Iris pigment epithelial cell (primary cell): ENCODE measurements around the gene BUD23.
A peak's percentile ranks its signal among the peaks of the same experiment; 100 is the strongest.
"Not testable (repeated sequence)": the region's sequence is repeated elsewhere in the genome, so short reads cannot be mapped to it uniquely, and the experiment has no call there.

Experiments used
- DNase-seq: peaks from one replicate; pipeline ENCODE4 v3.0.0-alpha.2; 2011; ENCODE audit warnings: low read depth

Gene BUD23

DNA sequence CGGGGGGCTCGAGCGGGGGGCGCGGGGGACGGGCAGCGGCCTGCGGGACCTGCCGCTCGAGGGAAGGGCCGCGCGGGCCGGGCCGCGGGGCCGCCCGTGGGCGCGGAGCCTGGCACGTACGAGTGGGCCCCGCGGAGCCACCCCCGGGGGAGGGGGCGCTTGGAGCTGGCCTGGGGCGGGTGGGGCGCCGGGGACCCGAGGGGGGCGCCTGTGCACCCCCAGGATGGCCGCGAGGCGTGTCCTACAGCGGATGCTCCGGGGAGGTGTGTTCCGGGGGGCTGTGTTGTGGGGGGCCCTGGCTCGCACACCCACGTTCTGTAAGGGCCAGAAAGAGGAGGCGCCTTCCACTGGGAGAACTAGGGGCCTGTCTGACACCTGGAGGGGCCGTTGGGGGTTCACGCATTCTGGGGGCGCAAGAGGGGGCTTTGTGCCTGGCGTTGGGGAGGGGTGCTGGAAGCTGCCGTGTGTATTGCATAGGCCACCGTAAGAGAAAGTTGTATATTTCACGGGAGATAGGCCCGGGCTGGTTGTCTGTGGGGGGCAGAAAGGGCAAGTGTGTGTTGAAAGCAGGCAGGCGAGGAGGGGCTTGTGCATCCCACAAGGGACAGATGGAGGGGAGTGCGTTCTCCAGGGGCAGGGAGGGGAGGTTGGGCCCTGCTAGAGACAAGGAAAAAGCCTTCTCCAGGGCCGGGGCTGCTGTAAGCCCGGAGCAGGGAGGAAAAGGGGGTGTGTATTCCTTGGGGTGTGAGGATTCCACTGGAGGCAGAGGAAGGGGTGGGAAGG is 15.1 kb upstream of the BUD23 start:
- peak; percentile 7 for DNase-seq

DNA sequence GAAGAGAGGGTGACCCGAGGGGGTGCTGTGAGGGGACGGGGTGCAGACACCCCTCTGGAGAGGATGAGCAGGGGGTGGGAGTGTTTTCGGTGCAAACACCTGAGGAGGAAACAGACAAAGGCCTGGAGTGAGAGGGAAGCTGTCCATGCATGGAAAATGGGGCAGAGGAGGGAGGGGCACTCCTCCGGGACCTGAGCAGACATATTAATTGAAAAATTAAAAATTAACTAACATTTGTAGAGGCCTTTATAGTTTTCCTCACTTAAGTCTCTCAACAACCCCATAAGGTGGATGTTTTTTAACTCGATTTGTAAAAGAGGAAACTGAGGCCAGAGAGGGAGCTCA is 14.5 kb upstream of the BUD23 start:
- no peak for DNase-seq

DNA sequence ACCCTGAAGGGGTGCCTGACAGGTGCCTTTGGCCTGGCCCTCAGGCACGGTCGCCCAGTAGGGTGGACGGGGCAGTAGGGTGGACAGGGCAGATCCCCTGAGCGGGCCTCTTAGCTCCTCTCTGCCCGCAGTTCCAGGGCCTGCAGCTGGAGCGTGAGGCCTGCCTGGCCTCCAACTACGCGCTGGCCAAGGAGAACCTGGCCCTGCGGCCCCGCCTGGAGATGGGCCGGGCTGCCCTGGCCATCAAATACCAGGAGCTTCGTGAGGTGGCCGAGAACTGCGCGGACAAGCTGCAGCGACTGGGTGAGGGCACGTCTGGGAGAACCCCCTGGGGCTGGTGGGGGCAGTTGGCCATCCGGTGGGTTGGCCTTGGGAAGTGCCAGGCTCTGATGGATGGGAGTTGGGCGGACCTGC is 14.1 kb upstream of the BUD23 start:
- no peak for DNase-seq

DNA sequence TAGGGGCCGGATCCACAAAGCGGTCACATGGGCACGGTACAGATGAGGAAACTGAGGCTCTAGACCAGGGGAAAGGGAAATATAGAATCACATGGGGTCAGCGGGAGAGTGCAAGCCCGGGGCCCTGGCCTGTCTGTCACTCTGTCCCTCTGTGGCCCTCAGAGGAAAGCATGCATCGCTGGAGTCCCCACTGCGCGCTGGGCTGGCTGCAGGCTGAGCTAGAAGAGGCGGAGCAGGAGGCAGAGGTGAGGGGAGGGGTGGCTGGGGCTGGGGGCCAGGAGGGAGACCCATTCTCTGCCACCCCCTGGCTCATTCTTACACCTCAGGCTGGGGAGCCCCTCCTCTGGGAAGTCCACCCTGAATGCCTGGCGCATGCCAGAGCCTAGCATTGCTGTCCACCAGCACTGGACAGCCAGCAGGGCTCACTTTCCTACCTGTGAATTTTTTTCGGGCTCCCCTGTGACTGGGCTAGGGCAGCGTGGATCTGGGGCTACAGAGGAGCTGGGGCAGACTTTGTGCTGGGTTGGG is 13.5 kb upstream of the BUD23 start:
- no peak for DNase-seq

DNA sequence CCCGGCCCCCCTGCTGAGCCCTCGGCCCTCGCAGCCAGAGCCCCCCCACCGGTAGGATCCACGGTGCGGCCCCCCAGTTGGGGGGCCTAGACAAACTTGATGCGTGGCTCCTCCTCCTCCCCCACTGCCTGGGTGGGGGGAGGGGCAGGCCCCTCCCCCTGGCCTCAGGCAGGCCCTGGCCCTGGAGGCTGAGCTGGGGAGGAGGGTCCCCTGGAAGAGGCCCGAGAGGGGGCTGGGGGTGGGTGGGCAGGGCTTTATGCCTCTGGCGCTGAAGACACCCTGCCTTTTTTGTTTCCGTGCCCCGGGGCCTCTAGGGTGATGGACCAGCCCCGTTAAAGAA is 12.1 kb upstream of the BUD23 start:
- DNase-seq = no peak

DNA sequence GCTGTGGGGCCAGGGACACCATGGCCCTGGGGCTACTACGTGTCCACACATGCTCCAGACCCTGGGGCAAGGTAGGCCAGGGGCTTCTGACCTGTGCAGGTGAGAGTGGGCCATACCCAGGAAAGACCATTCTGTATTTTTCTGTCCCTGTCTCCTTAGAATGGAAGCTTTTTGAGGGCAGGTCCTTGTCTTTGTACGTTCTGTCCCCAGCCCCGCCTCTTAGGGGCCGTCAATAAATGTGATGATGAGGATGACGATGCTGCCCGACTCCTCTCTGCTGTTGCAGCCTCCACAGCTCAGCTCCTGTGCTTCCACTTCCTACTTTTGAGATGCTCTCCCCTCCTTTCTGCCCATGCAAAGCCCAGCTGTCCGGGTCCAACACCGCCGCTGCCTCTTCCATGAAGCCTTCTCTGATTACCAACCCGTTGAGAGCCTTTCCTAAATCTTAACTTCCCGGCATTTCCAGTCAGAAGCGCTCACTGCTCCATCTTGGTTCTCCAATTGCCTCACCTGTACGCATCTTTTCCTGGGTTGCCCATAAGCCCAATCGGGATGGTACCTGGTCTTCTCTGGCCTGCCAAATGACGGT is 11.4 kb upstream of the BUD23 start:
- DNase-seq = no peak

DNA sequence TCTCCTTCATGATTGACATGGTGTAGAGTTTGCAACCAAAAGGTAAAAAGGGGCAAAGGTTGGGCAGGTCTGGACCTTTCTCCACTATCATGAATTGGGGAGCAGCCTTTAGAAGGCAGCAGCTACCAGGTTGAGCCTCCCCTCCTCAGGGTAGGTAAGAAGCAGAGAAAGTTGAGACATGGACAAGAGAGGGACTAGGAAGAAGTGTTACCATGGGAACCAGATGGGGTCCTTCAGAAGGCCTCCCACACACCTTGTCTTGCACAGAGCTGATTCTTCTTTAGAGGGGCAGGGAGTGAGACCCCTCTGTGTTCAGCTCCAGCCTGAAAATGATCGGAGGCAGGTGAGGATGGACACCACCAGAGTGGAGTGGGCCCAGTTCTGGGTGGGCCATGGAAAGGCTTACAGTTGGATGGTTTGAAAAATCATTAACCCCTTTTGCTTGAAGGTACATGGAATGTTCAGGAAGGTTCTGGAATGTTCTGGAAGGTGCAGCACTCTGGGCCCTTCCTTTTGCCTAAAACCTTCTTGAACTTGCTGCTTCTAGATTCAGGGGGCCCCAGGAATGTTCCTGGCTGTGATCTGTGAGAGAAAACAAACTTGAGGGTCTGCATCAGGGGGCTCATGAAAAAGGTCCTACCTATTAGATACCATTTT is 8.8 kb upstream of the BUD23 start:
- DNase-seq = no peak

DNA sequence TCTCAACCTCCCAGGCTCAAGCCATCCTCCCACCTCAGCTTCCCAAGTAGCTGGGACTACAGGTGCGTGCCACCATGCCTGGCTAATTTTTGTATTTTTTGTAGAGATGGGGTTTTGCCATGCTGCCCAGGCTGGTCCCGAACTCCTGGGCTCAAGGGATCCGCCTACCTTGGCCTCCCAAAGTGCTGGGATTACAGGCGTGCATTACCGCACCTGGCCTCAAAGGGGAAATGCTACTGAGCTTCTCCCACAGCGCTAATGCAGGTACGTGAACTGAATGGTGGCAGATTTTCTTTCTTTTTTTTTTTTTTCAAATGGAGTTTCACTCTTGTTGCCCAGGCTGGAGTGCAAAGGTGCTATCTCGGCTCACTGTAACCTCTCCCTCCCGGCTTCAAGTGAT is 7.3 kb upstream of the BUD23 start:
- not testable (repeated sequence) for DNase-seq

DNA sequence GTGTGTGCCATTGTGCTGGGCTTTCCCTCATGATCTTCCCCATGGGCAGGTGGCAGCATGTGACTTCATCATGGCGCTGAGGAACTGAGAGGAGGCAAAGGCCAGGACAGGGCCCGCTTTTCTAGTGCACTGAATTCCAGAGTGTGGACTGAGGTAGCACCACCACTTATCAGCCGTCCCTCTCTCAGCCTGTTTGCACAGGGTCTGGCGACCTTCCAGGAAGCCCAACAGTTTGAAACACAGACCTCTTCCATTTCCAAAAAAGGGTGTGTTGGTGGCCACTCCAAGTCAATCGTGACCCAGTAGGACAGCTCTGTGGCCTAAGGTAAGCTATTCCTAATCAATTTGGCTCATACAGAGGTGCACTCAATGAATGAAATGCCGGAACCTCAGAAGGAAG is 4.5 kb upstream of the BUD23 start:
- DNase-seq = no peak

DNA sequence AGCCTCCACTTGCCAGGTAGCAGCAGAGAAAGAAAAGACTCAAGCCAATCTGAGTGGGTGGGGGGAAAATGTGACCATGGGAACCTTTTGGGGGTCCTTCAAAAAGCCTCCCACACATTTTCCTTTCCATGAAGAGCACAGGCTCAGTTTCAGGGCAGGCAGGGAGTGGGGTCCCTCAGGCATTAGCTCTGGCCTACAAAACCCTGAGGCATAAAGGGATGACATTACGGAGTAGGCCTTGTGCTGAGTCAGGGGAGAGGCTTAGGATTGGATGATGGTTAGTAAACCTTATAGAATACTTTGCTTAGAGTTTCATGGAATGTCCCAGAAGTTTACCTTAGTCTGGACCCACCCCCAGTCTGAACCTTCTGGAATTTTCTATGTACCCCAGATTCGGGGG is 3.7 kb upstream of the BUD23 start:
- no peak for DNase-seq

DNA sequence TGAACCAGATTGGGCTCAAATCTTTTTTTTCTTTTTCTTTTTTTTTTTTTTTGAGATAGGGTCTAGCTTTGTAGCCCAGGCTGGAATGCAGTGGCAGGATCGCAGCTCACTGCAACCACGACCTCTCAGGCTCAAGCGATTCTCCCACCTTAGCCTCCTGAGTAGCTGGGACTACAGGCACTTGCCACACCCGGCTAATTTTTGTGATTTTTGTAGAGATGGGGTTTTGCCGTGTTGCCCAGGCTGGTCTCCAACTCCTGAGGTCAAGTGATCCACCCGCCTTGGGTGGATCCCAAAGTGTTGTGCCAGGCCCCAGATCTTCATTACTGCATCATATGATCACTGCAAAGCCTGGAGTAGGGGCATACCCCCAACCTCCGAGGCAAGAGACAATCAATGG is 2.9 kb upstream of the BUD23 start:
- no peak for DNase-seq

DNA sequence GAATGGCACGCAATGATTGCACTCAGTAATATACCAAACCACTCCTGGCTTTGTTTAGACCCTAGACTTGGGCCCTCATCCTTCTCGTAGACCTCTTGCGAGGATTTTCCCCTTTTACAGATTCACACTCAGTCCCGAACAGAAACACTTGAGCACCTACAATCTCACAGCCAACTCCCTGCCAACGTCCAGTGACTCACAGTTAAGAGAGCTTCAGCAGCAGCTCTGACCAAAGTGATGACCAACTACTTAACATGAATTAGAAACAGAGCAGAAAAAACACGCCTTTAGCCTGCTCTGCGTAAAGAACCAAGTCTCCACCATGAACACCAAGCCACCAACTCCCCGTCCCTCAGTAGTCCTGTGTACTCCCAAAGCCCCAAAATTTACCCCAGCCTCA is 2.4 kb upstream of the BUD23 start:
- peak; percentile 78 for DNase-seq

DNA sequence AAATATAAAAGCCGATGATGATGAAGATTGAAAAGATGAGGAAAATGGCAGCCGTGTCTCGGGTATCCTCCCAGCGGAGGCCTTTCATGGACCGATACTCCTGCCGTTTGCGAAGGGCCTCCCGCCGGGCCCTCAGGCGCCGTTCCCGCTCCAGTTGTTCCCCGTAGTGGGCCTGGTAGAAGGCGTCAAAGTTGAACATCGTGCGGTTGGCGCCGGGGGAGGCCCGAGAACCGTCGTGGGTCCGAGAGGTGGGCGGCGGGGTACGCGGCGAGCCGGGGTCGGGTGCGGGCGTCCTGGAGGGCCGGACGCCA is 697 bp upstream of the BUD23 start:
- DNase-seq = no peak

DNA sequence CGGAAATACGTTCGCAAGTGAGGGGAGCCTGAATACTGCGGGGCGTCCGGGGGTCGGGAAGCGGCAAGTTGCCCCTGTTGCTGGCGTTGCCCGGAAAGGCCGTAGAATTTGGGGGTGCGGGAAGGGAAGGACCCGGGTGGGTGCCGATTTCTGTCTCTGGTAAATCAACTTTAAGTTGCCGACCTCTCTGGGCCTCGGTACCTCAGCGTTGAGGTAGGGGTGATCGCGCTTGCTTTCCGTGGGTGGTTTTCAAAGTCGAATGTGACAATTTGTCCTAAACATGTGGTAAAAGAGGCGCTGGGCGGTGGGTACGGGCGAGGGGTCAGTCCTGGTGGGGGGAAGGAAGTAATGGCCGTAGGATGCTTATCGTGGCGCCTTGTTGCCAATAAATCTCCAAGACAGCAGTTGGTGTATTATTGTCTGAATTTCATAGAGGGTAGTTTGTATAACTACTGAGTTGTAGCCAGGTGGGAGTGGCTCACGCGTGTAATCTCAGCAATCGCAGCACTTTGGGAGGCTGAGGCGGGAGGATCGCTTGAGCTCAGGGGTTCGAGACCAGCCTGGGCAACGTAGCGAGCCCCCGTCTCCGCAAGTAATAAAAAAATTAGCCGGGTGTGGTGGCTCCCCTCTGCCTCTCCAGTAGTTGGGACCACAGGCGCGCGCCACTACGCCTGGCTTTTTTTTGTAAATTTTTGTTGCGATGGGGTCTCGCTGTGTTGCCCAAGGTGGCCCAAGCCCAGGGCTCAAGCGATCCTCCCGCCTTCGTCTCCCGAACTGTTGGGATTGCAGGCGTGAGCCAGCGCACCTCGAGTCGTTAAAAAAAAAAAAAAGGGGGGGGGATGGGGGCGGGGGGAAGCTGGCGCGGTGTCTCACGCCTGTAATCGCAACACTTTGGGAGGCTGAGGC is 644 bp downstream of the BUD23 start:
- DNase-seq = no peak

DNA sequence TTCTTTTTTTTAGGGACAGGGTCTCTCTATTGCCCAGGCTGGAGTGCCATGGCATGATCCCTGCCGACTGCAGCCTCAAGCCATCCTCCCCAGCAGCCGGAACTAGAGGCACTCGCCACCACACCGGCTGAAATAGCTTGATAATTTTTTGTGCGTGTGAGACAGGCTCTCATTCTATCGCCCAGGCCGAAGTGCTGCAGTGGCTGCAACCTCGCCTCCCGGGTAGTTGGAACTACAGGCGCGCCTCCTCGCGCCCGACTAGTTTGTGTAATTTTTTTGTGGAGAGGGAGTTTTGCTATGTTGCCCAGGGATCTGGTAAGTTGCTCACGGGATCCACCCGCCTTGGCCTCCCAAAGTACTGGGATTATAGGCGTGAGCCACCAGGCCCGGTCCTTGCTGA is 1.9 kb downstream of the BUD23 start:
- DNase-seq = no peak

DNA sequence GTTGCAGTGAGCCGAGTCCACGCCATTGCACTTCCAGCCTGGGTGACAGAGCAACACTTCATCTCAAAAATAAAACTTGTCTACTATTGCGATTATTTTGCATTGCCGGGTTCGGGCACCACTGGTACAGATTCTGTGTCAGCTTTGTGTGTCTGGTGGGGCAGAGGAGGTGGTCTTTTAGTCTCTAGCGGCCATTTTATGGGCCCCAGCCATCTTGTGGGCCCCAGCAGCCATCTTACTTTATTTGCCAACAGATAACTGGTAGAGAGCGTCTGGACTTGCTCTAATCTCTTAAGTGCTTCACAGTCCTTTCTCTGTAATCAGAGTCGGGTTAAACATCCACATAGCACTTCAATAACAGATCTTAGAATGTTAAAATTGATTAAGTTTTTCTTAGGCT is 4.9 kb downstream of the BUD23 start:
- no peak for DNase-seq

DNA sequence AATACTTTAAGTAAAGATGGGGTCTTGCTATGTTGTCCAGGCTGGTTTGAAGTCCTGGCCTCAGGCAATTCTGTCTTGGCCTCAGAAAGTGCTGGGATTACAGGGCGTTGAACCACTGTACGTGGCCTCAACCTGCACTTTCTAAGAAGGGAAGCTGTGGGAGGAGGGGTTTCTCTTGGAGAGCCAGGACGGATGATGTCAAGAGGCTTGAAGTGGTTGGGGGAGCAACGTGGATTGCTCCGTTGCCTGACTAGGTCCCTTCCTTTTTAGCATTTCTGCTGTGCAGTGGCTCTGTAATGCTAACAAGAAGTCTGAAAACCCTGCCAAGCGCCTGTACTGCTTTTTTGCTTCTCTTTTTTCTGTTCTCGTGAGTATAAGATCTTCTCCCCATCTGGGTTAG is 7.2 kb downstream of the BUD23 start:
- DNase-seq = no peak

DNA sequence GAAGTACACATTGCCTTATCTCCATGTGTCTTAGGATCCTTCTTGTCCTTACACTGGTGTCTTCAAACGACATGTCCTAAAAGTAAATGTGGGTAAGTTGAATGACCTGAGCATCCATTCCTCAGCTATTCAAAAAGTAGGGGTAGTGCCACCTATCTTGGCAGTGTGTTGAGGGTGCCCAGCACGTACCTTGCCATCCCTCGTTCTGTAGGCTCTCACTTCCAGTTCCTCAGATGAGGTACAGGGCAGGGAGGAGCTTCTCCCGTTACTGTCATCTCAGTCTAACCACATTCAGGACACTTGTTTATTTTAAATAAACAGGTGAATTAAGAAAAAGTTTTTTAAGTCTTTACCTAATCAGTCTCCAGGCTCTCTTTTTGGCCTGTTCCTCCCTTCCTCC is 13.0 kb downstream of the BUD23 start:
- DNase-seq = no peak

DNA sequence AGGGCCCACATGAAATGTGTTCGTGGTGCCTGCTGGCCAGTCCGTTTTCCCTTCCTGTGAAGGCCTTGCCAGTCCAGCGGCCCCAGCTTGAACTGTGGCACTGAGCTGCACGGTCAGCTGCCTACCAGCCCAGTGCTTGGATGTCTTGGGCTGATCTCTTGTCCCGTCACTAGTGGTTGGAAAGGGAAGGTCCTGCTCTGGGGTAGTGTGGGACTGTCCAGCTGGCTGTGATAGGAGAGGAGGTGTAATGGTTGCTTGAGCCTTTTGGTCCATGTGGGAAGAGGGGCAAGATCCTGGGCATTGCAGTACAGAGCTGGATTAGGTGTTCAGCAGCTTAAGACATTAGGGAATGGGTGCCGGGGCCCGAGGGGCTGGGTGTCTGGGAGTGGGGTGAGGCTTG is 15.0 kb downstream of the BUD23 start:
- no peak for DNase-seq

DNA sequence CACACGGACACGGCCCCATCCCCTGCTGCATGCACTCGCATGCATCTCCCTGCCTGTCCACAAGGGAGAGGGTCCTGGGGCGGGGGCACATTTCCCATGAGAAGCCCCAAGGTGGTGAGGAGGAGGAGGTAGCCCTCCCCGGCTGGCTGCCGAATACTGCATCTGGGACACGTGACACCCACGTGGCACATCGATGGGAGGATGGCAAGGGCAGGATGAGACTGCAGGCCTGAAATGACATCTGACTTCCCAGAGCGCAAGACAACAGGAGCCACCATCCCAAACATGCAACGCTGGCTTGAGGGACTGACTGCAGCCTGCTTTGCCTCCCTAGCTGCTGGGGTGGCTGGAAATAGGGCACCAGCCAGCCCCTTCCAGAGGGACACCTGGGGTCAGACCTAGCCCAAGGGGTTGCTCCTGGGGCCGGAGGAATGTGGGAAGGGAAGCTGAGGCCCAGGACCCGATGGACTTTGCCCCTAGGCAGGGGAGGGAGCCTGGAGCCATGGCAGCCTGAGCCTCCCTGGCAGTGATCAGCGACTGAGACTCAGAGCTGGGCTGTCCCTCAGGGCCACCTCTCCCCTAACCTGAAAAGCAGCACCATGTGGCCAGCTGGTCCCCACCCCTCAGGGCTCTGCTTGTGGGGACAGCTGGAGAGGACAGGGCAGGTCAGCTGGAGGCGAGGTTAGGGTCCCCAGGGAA is 16.1 kb downstream of the BUD23 start:
- DNase-seq = no peak

DNA sequence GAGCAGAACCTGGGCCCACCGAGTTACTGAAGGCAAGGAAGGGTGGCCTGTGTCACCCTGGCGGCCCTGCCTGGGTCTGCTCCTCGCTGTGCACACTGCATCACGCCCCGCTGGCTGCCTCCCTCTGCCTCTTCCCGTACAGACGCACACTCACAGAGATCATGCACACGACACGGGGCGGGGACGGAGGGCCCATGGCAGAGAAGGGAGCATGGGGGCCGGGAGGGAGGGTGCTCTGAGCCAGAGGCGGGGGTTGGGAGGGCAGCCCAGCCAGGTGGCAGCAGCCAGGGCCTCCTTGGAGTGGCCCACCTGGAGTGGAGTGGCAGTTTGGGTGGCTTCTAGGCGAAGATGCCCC is 16.6 kb downstream of the BUD23 start:
- DNase-seq = no peak

DNA sequence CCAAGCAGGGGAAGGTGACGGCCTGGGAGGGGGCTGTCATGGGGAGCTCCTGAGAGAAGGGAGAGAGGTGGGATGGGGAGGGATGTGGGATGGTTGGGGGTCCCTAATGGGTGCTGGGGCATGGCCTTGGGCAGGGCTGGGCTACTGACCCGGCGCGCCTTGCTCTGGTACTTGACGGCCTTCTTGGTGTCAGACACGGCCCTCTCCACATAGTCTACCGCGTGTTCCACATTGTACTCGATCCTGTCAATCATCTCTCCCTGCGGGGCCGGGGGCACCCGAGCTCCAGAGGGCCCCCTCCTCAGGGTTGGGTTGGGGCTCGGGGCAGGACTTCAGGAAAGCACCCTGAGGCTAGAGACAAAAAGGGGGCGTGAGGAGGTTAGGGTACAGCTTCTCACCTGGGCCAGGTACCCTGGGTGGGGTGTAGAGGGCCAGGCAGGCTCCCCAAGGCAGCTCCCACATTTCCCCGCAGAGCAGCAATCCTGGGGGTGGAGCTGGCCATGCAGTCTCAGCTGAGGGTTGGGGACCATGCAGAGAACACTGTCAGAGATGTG is 17.3 kb downstream of the BUD23 start:
- no peak for DNase-seq
